ENCODE measurements around the gene POLE2. TPM values are rescaled to one million over a fixed set of nuclear protein-coding genes. Genes with fewer than 3 reads are reported as not detected.
"Not testable (repeated sequence)": the region's sequence is repeated elsewhere in the genome, so short reads cannot be mapped to it uniquely, and the experiment has no call there.

The POLE2 gene
- total and polyA plus RNA-seq, 2 of the 13 experiments (the other 11 are each of a cell fraction or from before 2014, with no cell fraction given), result 16.6 to 37.0 TPM

DNA sequence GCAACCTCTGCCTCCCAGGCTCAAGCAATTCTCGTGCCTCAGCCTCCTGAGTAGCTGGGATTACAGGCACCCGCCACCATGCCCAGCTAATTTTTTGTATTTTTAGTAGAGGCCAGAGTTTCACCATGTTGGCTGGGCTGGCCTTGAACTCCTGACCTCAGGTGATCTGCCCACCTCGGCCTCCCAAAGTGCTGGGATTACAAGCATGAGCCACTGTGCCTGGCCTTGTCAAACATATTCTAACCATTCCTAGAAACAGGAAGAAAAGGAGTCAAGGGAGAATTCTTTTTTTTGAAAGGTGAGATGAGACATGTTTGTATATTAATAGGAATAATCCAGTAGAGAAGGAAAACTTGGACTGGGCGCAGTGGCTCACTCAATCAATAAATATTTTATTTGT is 16.5 kb upstream of the POLE2 start:
- in situ Hi-C loops (cut with HindIII; ENCODE audit: extremely low pct_ligation_motif_present, low pct_unique_long_range_greater_than_20kb); H3K27ac ChIP-seq (ENCODE audit: extremely low read length, insufficient read depth, low read length); intact Hi-C loops (cut with micrococcal nuclease; ENCODE audit: unreplicated experiment); H3K27me3 ChIP-seq (ENCODE audit: control insufficient read depth in 1 of 2, insufficient read depth in 2 of 2, low read length in 2 of 2); FAIRE-seq; BruUV-seq (replicated peaks); ATAC-seq; H3K4me3 ChIP-seq (replicated peaks in 1 of 3; ENCODE audit: insufficient read depth in 1 of 3, low read depth in 2 of 3, low read length in 3 of 3); H3K36me3 ChIP-seq (replicated peaks in 1 of 2; ENCODE audit: control insufficient read depth in 1 of 2, insufficient read depth in 2 of 2, low read length in 2 of 2); H3K9me3 ChIP-seq (ENCODE audit: low read length); H3K9ac ChIP-seq (ENCODE audit: insufficient read depth, low read depth, low read length); DNase-seq (ENCODE audit: low spot score); H3K4me2 ChIP-seq (ENCODE audit: low read depth, low read length); CTCF ChIA-PET (ENCODE audit: low intra/inter-chr PET ratio, low total read pairs); H2AFZ ChIP-seq (ENCODE audit: low read length); H4K20me1 ChIP-seq (ENCODE audit: insufficient read depth, low read length); H3K79me2 ChIP-seq (ENCODE audit: insufficient read depth, low read length): not testable (repeated sequence)
- peaks cover 18% of the 10 kb centered on the region for H3K4me1 ChIP-seq (ENCODE audit: insufficient read depth, low read length)
- TF ChIP-seq HNF4A (CRISPR knock-in tag; IDR thresholded peaks at IDR 0.05) (0 out of 2 replicates have a peak, but pooled peaks have one; percentile 14), RARA (CRISPR knock-in tag; IDR thresholded peaks at IDR 0.05) (peak; percentile 54; the same call in 1 of the 2 replicates), NR2F6 (IDR thresholded peaks at IDR 0.05) (peak; percentile 20; the same call in 1 of the 2 replicates), NR2F6 (CRISPR knock-in tag; IDR thresholded peaks at IDR 0.05) (0 out of 2 replicates have a peak, but pooled peaks have one; percentile 12), ZMYM2 (CRISPR knock-in tag; IDR thresholded peaks at IDR 0.05) (0 out of 2 replicates have a peak, but pooled peaks have one; percentile 19), BCL6 (CRISPR knock-in tag; IDR thresholded peaks at IDR 0.05) (peak; percentile 79), ZNF460 (CRISPR knock-in tag; IDR thresholded peaks at IDR 0.05; ENCODE audit: borderline replicate concordance) (peak; percentile 72; the same call in 1 of the 2 replicates)
- 18% methylated on average over 4 of the region's 4 CpGs for WGBS (ENCODE audit: low lambda C conversion rate)
- POLR2A ChIA-PET, result interaction anchor here (0.6 kb wide), 1 partner anchor 69 kb away, joined by 3 read pairs; no protein-coding TSS in a partner anchor

DNA sequence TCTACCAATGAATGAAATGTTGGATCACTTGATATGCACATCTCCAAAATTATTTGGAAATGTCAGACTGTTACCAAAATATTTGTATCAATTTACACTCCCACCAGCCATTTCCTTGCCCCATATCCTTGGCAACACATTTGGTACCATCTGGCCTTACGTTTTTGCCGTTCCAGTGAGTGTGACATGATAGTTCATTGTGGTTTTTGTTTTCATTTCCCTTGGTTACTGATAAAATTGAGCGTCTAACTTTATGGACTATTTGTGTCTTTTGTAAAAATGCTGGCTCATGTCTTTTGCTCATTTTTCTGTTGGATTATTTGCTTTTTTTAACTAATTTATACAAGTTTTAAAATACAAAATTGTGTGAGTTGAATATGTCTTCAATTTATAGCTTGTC is 16.0 kb upstream of the POLE2 start:
- no peak for ATAC-seq
- no TSS peak for BruUV-seq (replicated peaks)
- Histone ChIP-seq H3K4me1 (ENCODE audit: insufficient read depth, low read length) (peaks cover 18% of the 10 kb centered on the region), H3K36me3 (replicated peaks in 1 of 2; ENCODE audit: control insufficient read depth in 1 of 2, insufficient read depth in 2 of 2, low read length in 2 of 2) (no peaks in the 10 kb centered on the region), H3K9ac (ENCODE audit: insufficient read depth, low read depth, low read length) (no peak overlapping the region), H3K4me2 (ENCODE audit: low read depth, low read length) (no peak overlapping the region), H4K20me1 (ENCODE audit: insufficient read depth, low read length) (no peaks in the 10 kb centered on the region), H3K79me2 (ENCODE audit: insufficient read depth, low read length) (no peaks in the 10 kb centered on the region), H3K4me3 (replicated peaks in 1 of 3; ENCODE audit: insufficient read depth in 1 of 3, low read depth in 2 of 3, low read length in 3 of 3) (no peak overlapping the region), H3K27ac (ENCODE audit: extremely low read length, insufficient read depth, low read length) (no peak overlapping the region), H3K9me3 (ENCODE audit: low read length) (no peaks in the 10 kb centered on the region), H3K27me3 (ENCODE audit: control insufficient read depth in 1 of 2, insufficient read depth in 2 of 2, low read length in 2 of 2) (no peaks in the 10 kb centered on the region; a peak in 1 of 5 replicates), H2AFZ (ENCODE audit: low read length) (no peak overlapping the region)
- 61% methylated on average over 3 of the region's 3 CpGs for WGBS (ENCODE audit: low lambda C conversion rate)
- POLR2A ChIA-PET, result no interaction called here
- in situ Hi-C loops (cut with HindIII; ENCODE audit: extremely low pct_ligation_motif_present, low pct_unique_long_range_greater_than_20kb), result no loop called here
- DNase-seq (ENCODE audit: low spot score), result no peak
- TF ChIP-seq MAFK (conservative IDR thresholded peaks at IDR 0.05 in 1 of 2, IDR thresholded peaks at IDR 0.05 in 1 of 2; ENCODE audit: low read length in 2 of 2) (peak; percentile 64 to 68), KLF6 (CRISPR knock-in tag; IDR thresholded peaks at IDR 0.05) (no peak), MAFF (IDR thresholded peaks at IDR 0.05; ENCODE audit: low read depth, low read length) (peak; percentile 64), HDAC6 (IDR thresholded peaks at IDR 0.05; ENCODE audit: low read depth, low read length) (no peak), ZMYM4 (CRISPR knock-in tag; IDR thresholded peaks at IDR 0.05) (no peak), ZFY (CRISPR knock-in tag; IDR thresholded peaks at IDR 0.05) (no peak)
- no peak for FAIRE-seq
- intact Hi-C loops (cut with micrococcal nuclease; ENCODE audit: unreplicated experiment), result no loop called here
- CTCF ChIA-PET (ENCODE audit: low intra/inter-chr PET ratio, low total read pairs), result no interaction called here
